Neural cell (in vitro differentiated cells): Measurements from ENCODE around the gene TRIO. TPM values are rescaled to one million over a fixed set of nuclear protein-coding genes. Genes with fewer than 3 reads are reported as not detected.

Source experiments
- H2AFZ ChIP-seq: fragments of 200-600, 300-800 bp; sonication (generic), shearing (Covaris generic); 2 replicates; pipeline ENCODE4 v1.6.0; 2014; ENCODE audit warnings: low read depth, mild to moderate bottlenecking, antibody characterized with exemption, low read length, moderate library complexity
- H3F3A ChIP-seq: fragments of 200-600 bp; shearing (Covaris generic); 2 replicates; pipeline ENCODE4 v1.6.1; 2016; ENCODE audit warnings: mild to moderate bottlenecking, moderate library complexity, mixed read lengths, antibody characterized with exemption, low read length; ENCODE audit not compliant: insufficient read depth, poor library complexity, severe bottlenecking
- H3K27ac ChIP-seq: fragments of 200-600, 300-800 bp; sonication (generic), shearing (Covaris generic); 2 replicates; pipeline ENCODE4 v1.5.1; 2014; ENCODE audit warnings: mild to moderate bottlenecking, low read length, moderate library complexity
- H3K27me3 ChIP-seq: fragments of 300-800, 200-600 bp; sonication (generic), shearing (Covaris generic); 2 replicates; pipeline ENCODE4 v1.6.0; 2014; ENCODE audit warnings: mild to moderate bottlenecking, low read depth, low read length, moderate library complexity; ENCODE audit not compliant: insufficient read depth
- H3K36me3 ChIP-seq: fragments of 300-800, 200-600 bp; sonication (generic), shearing (Covaris generic); 2 replicates; pipeline ENCODE4 v1.5.1; 2014; ENCODE audit warnings: mild to moderate bottlenecking, antibody characterized with exemption, low read length, moderate library complexity; ENCODE audit not compliant: insufficient read depth
- H3K4me2 ChIP-seq: fragments of 300-800, 200-600 bp; sonication (generic), shearing (Covaris generic); 2 replicates; pipeline ENCODE4 v1.6.0; 2014; ENCODE audit warnings: mild to moderate bottlenecking, low read length
- H3K4me3 ChIP-seq: fragments of 300-800, 200-600 bp; sonication (generic), shearing (Covaris generic); 2 replicates; pipeline ENCODE4 v1.5.1; 2014; ENCODE audit warnings: mild to moderate bottlenecking, low read length, moderate library complexity
- H3K79me2 ChIP-seq: fragments of 200-600 bp; shearing (Covaris generic); replicated peaks from 2 replicates; pipeline ENCODE4 v1.6.0; 2014; ENCODE audit warnings: mild to moderate bottlenecking, low read length, moderate library complexity; ENCODE audit not compliant: insufficient read depth
- H3K9ac ChIP-seq: fragments of 300-800, 200-600 bp; sonication (generic), shearing (Covaris generic); 2 replicates; pipeline ENCODE4 v1.6.1; 2016; ENCODE audit warnings: mild to moderate bottlenecking, low read length, mixed read lengths
- H3K9me2 ChIP-seq: fragments of 200-600 bp; shearing (Covaris generic); 2 replicates; pipeline ENCODE4 v1.6.1; 2016; ENCODE audit warnings: mild to moderate bottlenecking, low read length, mixed read lengths; ENCODE audit not compliant: insufficient read depth
- H3K9me3 ChIP-seq: fragments of 200-600, 300-800 bp; sonication (generic), shearing (Covaris generic); 2 replicates; pipeline ENCODE4 v1.6.1; 2016; ENCODE audit warnings: mild to moderate bottlenecking, mixed run types, low read length, moderate library complexity, mixed read lengths
- H4K20me1 ChIP-seq: fragments of 200-600 bp; shearing (Covaris generic); 2 replicates; pipeline ENCODE4 v1.6.1; 2016; ENCODE audit warnings: mild to moderate bottlenecking, mixed run types; ENCODE audit not compliant: insufficient read depth
- CTCF ChIP-seq: fragments of 450-650 bp; IDR thresholded peaks from 2 replicates; pipeline ENCODE4 v1.5.1; 2014; ENCODE audit warnings: antibody characterized with exemption, mild to moderate bottlenecking, moderate library complexity; ENCODE audit not compliant: poor library complexity, severe bottlenecking
- EP300 ChIP-seq: fragments of 450-650 bp; conservative IDR thresholded peaks from 2 replicates; pipeline ENCODE4 v1.6.1; 2014; ENCODE audit warnings: antibody characterized with exemption, mild to moderate bottlenecking, moderate library complexity; ENCODE audit not compliant: poor library complexity, severe bottlenecking
- EZH2 ChIP-seq: fragments of 200-600, 300-800 bp; shearing (Covaris generic), sonication (generic); IDR thresholded peaks from 2 replicates; pipeline ENCODE4 v1.6.1; 2014; ENCODE audit warnings: antibody characterized with exemption, low read length, borderline replicate concordance, mild to moderate bottlenecking; ENCODE audit not compliant: insufficient read depth, poor library complexity, severe bottlenecking
- MXI1 ChIP-seq: fragments of 450-650 bp; conservative IDR thresholded peaks from 2 replicates; pipeline ENCODE4 v1.6.1; 2014; ENCODE audit warnings: antibody characterized with exemption, mild to moderate bottlenecking; ENCODE audit not compliant: poor library complexity, severe bottlenecking
- POLR2AphosphoS5 ChIP-seq: IDR thresholded peaks from 2 replicates; pipeline ENCODE4 v1.6.1; 2012
- RAD21 ChIP-seq: fragments of 450-650 bp; conservative IDR thresholded peaks from 2 replicates; pipeline ENCODE4 v1.6.1; 2014; ENCODE audit warnings: antibody characterized with exemption, mild to moderate bottlenecking, moderate library complexity
- SMC3 ChIP-seq: fragments of 450-650 bp; conservative IDR thresholded peaks from 2 replicates; pipeline ENCODE4 v1.6.1; 2014; ENCODE audit warnings: antibody characterized with exemption, mild to moderate bottlenecking, moderate library complexity; ENCODE audit not compliant: poor library complexity
- TAF1 ChIP-seq: IDR thresholded peaks from 2 replicates; pipeline ENCODE4 v1.6.1; 2012; ENCODE audit warnings: low read depth
- polyA plus RNA-seq: library from polyadenylated mRNA; depleted of rRNA; stranded (reverse); fragments of >200 nt; gene quantifications from 2 replicates; pipeline ENCODE4 v1.2.3, GENCODE V29; 2014
- TF ChIP-seq, protein P1 (sequence below): IDR thresholded peaks from 2 replicates; pipeline ENCODE4 v1.6.1; 2012; ENCODE audit warnings: borderline replicate concordance

Gene TRIO
- polyA plus RNA-seq, 1 donor from 2014 or later, result 168 TPM

DNA sequence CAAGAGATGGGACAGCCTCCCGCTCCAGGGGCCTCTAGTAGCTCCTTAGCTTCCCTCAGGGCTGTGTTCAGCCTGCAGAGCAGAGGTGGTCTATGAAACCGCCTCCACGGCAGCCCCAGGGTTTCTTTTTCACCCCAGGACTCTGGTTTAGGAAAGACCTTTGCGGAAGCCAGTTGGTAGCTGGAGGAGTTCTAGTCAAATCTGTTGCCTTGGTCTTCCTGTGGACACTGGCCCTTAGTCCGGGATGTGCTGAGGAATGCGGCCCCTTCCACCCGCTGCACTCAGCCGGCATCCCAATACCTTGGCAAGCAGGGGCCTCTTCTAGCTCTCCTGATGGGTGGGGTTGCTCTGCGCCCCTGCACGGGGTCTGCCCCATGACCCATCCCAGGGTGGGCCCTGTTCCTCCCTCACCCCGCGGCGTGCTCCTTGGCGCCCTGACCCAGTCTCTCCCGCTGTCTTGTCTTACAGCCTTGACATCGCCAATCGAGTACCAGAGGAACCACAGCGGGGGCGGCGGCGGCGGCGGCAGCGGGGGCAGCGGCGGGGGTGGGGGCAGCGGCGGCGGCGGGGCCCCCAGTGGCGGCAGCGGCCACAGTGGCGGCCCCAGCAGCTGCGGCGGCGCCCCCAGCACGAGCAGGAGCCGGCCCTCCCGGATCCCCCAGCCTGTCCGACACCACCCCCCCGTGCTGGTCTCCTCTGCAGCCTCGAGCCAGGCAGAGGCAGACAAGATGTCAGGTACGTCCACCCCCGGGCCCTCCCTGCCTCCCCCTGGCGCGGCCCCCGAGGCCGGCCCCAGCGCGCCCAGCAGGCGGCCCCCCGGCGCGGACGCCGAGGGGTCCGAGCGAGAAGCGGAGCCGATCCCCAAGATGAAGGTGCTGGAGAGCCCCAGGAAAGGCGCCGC, 344.1 kb downstream of the TRIO start:
- Histone ChIP-seq H3K9me3 (no peaks in the 10 kb centered on the region), H3K79me2 (no peaks in the 10 kb centered on the region), H3K4me3 (no peak overlapping the region), H3K27ac (no peak overlapping the region), H2AFZ (no peak overlapping the region), H3K9me2 (no peaks in the 10 kb centered on the region), H3K27me3 (no peaks in the 10 kb centered on the region), H4K20me1 (no peaks in the 10 kb centered on the region), H3K9ac (no peak overlapping the region), H3K36me3 (peaks cover 10% of the 10 kb centered on the region), H3K4me2 (no peak overlapping the region), H3F3A (no peaks in the 10 kb centered on the region)
- TF ChIP-seq POLR2AphosphoS5 (no peak), EP300 (no peak), SMC3 (no peak), RAD21 (no peak), TAF1 (no peak), EZH2 (no peak), CTCF (no peak), MXI1 (no peak)
- TF ChIP-seq, protein P1, sequence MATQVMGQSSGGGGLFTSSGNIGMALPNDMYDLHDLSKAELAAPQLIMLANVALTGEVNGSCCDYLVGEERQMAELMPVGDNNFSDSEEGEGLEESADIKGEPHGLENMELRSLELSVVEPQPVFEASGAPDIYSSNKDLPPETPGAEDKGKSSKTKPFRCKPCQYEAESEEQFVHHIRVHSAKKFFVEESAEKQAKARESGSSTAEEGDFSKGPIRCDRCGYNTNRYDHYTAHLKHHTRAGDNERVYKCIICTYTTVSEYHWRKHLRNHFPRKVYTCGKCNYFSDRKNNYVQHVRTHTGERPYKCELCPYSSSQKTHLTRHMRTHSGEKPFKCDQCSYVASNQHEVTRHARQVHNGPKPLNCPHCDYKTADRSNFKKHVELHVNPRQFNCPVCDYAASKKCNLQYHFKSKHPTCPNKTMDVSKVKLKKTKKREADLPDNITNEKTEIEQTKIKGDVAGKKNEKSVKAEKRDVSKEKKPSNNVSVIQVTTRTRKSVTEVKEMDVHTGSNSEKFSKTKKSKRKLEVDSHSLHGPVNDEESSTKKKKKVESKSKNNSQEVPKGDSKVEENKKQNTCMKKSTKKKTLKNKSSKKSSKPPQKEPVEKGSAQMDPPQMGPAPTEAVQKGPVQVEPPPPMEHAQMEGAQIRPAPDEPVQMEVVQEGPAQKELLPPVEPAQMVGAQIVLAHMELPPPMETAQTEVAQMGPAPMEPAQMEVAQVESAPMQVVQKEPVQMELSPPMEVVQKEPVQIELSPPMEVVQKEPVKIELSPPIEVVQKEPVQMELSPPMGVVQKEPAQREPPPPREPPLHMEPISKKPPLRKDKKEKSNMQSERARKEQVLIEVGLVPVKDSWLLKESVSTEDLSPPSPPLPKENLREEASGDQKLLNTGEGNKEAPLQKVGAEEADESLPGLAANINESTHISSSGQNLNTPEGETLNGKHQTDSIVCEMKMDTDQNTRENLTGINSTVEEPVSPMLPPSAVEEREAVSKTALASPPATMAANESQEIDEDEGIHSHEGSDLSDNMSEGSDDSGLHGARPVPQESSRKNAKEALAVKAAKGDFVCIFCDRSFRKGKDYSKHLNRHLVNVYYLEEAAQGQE, result no peak

- H3K4me2 ChIP-seq, result no peak overlapping the region
- H3K9ac ChIP-seq, result no peak overlapping the region
- no peaks in the 10 kb centered on the region for H3K9me2 ChIP-seq
- H4K20me1 ChIP-seq, result no peaks in the 10 kb centered on the region
- no peak overlapping the region for H3K4me3 ChIP-seq
- H2AFZ ChIP-seq, result no peak overlapping the region
- no peak overlapping the region for H3K27ac ChIP-seq
- no peaks in the 10 kb centered on the region for H3K9me3 ChIP-seq
- H3K36me3 ChIP-seq, result peaks cover 8% of the 10 kb centered on the region
- no peaks in the 10 kb centered on the region for H3K27me3 ChIP-seq
- H3F3A ChIP-seq, result no peaks in the 10 kb centered on the region
- TF ChIP-seq SMC3 (no peak), CTCF (no peak), EZH2 (no peak), TAF1 (no peak), EP300 (no peak), MXI1 (no peak), POLR2AphosphoS5 (no peak), RAD21 (no peak)
- TF ChIP-seq, protein P1, result no peak
- no peaks in the 10 kb centered on the region for H3K79me2 ChIP-seq
Observed at GRCh38 chr5:14487897-14488570, 344.9 kb downstream of the TRIO start.
